ENCODE data around the gene S100A6. TPM values are rescaled to one million over a fixed set of nuclear protein-coding genes. Genes with fewer than 3 reads are reported as not detected.

The S100A6 gene
- total RNA-seq, 1 experiment from 2014 or later, result 19.2 TPM

DNA sequence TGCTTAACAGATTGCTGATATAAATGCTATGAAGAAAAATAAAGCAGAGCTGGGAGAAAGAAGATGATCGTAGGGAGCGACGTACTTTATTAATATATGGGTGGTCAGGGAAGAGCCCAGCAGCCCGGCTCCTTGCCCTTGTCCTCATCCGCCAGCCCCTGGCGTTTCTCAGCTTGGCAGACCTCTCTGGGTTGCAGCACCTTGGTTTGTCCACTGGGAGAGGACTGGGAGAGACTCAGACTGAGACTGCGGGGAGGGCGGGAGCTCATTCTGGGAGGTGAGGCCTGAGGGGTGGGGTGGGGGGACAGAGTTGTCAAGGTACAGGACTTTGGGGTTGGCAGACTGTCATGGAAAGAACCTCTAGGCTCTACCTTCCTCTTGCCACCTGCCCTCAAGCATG is 16.5 kb upstream of the S100A6 start (continued):
- TF ChIP-seq, protein P1, sequence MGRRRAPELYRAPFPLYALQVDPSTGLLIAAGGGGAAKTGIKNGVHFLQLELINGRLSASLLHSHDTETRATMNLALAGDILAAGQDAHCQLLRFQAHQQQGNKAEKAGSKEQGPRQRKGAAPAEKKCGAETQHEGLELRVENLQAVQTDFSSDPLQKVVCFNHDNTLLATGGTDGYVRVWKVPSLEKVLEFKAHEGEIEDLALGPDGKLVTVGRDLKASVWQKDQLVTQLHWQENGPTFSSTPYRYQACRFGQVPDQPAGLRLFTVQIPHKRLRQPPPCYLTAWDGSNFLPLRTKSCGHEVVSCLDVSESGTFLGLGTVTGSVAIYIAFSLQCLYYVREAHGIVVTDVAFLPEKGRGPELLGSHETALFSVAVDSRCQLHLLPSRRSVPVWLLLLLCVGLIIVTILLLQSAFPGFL (CRISPR knock-in tag; IDR thresholded peaks at IDR 0.05; ENCODE audit: borderline replicate concordance), result no peak
- no peak for TF ChIP-seq ZNF219 (CRISPR knock-in tag; IDR thresholded peaks at IDR 0.05; ENCODE audit: borderline replicate concordance)
- TF ChIP-seq, protein P2, sequence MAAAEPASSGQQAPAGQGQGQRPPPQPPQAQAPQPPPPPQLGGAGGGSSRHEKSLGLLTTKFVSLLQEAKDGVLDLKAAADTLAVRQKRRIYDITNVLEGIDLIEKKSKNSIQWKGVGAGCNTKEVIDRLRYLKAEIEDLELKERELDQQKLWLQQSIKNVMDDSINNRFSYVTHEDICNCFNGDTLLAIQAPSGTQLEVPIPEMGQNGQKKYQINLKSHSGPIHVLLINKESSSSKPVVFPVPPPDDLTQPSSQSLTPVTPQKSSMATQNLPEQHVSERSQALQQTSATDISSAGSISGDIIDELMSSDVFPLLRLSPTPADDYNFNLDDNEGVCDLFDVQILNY (CRISPR knock-in tag; IDR thresholded peaks at IDR 0.05), result no peak
- no peak for TF ChIP-seq TCF7 (CRISPR knock-in tag; IDR thresholded peaks at IDR 0.05; ENCODE audit: low read depth)
- no peak for TF ChIP-seq HMGA2 (CRISPR knock-in tag; IDR thresholded peaks at IDR 0.05)

DNA sequence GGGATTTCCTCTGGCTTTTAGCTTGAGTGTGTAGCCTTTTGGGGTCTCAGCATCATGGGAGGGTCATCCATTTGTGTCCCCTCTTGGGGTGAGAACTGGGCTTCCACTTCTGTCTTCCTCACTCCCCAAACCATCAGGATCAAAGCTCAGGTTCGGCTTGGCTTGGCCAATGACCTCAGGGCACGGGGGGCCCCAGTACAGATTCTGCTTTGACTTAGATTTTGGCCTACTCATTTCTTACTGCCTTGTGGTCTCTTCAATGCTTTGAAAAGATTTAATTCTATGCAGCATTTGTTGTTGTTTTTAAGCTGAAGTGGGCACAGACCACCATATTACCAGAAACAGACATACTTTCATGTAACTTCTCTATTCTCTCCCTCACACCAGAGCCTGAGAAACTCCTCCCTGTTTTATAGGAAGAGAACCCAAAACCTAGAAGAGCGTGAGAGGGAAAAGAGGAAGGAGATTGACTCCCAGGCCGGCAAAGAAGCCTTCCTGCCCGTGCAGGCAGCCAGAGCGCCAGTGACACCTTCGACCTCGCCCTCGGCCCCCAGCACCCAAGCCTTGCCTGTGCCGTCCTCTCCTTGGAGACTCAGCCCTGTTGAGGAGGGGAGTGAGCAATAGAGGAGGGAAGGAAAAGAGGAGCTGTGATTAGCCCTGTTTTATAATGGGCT is 15.2 kb upstream of the S100A6 start:
- Mint-ChIP-seq H3K27ac (no peak overlapping the region), H3K9me3 (no peaks in the 10 kb centered on the region), H3K27me3 (ENCODE audit: low read depth) (no peaks in the 10 kb centered on the region; the same call in 1 of the 2 replicates), H3K36me3 (no peaks in the 10 kb centered on the region), H3K4me1 (peaks cover 48% of the 10 kb centered on the region), H3K4me3 (no peak overlapping the region)
- ATAC-seq, result no peak
- ChIA-PET CTCF (interaction anchor here (0.6 to 5.7 kb wide), 11 partner anchors 12 to 447 kb away, joined by 3 to 52 read pairs (median 4); partner anchors contain the start of genes S100A13 and S100A6), POLR2A (no interaction called here)
- DNase-seq (ENCODE audit: low spot score), result no peak
- TF ChIP-seq ETV6 (CRISPR knock-in tag; IDR thresholded peaks at IDR 0.05) (no peak), TP53 (CRISPR knock-in tag; IDR thresholded peaks at IDR 0.05) (no peak), MYBL2 (CRISPR knock-in tag; IDR thresholded peaks at IDR 0.05) (no peak), CBFB (CRISPR knock-in tag; IDR thresholded peaks at IDR 0.05; ENCODE audit: low read depth) (no peak), ATF1 (CRISPR knock-in tag; IDR thresholded peaks at IDR 0.05) (no peak), ZNF416 (CRISPR knock-in tag; IDR thresholded peaks at IDR 0.05) (no peak), ZNF423 (CRISPR knock-in tag; IDR thresholded peaks at IDR 0.05) (no peak), NFYB (CRISPR knock-in tag; conservative IDR thresholded peaks at IDR 0.05; ENCODE audit: low read depth) (no peak), GTF2I (CRISPR knock-in tag; conservative IDR thresholded peaks at IDR 0.05) (no peak), ZNF317 (CRISPR knock-in tag; IDR thresholded peaks at IDR 0.05; ENCODE audit: borderline replicate concordance, low read depth) (no peak)
- TF ChIP-seq, protein P3, sequence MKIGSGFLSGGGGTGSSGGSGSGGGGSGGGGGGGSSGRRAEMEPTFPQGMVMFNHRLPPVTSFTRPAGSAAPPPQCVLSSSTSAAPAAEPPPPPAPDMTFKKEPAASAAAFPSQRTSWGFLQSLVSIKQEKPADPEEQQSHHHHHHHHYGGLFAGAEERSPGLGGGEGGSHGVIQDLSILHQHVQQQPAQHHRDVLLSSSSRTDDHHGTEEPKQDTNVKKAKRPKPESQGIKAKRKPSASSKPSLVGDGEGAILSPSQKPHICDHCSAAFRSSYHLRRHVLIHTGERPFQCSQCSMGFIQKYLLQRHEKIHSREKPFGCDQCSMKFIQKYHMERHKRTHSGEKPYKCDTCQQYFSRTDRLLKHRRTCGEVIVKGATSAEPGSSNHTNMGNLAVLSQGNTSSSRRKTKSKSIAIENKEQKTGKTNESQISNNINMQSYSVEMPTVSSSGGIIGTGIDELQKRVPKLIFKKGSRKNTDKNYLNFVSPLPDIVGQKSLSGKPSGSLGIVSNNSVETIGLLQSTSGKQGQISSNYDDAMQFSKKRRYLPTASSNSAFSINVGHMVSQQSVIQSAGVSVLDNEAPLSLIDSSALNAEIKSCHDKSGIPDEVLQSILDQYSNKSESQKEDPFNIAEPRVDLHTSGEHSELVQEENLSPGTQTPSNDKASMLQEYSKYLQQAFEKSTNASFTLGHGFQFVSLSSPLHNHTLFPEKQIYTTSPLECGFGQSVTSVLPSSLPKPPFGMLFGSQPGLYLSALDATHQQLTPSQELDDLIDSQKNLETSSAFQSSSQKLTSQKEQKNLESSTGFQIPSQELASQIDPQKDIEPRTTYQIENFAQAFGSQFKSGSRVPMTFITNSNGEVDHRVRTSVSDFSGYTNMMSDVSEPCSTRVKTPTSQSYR (CRISPR knock-in tag; IDR thresholded peaks at IDR 0.05), result no peak
- TF ChIP-seq, protein P4, sequence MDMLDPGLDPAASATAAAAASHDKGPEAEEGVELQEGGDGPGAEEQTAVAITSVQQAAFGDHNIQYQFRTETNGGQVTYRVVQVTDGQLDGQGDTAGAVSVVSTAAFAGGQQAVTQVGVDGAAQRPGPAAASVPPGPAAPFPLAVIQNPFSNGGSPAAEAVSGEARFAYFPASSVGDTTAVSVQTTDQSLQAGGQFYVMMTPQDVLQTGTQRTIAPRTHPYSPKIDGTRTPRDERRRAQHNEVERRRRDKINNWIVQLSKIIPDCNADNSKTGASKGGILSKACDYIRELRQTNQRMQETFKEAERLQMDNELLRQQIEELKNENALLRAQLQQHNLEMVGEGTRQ (CRISPR knock-in tag; IDR thresholded peaks at IDR 0.05), result no peak
- TF ChIP-seq, protein P5, sequence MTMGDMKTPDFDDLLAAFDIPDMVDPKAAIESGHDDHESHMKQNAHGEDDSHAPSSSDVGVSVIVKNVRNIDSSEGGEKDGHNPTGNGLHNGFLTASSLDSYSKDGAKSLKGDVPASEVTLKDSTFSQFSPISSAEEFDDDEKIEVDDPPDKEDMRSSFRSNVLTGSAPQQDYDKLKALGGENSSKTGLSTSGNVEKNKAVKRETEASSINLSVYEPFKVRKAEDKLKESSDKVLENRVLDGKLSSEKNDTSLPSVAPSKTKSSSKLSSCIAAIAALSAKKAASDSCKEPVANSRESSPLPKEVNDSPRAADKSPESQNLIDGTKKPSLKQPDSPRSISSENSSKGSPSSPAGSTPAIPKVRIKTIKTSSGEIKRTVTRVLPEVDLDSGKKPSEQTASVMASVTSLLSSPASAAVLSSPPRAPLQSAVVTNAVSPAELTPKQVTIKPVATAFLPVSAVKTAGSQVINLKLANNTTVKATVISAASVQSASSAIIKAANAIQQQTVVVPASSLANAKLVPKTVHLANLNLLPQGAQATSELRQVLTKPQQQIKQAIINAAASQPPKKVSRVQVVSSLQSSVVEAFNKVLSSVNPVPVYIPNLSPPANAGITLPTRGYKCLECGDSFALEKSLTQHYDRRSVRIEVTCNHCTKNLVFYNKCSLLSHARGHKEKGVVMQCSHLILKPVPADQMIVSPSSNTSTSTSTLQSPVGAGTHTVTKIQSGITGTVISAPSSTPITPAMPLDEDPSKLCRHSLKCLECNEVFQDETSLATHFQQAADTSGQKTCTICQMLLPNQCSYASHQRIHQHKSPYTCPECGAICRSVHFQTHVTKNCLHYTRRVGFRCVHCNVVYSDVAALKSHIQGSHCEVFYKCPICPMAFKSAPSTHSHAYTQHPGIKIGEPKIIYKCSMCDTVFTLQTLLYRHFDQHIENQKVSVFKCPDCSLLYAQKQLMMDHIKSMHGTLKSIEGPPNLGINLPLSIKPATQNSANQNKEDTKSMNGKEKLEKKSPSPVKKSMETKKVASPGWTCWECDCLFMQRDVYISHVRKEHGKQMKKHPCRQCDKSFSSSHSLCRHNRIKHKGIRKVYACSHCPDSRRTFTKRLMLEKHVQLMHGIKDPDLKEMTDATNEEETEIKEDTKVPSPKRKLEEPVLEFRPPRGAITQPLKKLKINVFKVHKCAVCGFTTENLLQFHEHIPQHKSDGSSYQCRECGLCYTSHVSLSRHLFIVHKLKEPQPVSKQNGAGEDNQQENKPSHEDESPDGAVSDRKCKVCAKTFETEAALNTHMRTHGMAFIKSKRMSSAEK (CRISPR knock-in tag; IDR thresholded peaks at IDR 0.05; ENCODE audit: borderline replicate concordance), result no peak
- TF ChIP-seq, protein P6, sequence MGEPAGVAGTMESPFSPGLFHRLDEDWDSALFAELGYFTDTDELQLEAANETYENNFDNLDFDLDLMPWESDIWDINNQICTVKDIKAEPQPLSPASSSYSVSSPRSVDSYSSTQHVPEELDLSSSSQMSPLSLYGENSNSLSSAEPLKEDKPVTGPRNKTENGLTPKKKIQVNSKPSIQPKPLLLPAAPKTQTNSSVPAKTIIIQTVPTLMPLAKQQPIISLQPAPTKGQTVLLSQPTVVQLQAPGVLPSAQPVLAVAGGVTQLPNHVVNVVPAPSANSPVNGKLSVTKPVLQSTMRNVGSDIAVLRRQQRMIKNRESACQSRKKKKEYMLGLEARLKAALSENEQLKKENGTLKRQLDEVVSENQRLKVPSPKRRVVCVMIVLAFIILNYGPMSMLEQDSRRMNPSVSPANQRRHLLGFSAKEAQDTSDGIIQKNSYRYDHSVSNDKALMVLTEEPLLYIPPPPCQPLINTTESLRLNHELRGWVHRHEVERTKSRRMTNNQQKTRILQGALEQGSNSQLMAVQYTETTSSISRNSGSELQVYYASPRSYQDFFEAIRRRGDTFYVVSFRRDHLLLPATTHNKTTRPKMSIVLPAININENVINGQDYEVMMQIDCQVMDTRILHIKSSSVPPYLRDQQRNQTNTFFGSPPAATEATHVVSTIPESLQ (CRISPR knock-in tag; IDR thresholded peaks at IDR 0.05), result no peak
- TF ChIP-seq, protein P7, sequence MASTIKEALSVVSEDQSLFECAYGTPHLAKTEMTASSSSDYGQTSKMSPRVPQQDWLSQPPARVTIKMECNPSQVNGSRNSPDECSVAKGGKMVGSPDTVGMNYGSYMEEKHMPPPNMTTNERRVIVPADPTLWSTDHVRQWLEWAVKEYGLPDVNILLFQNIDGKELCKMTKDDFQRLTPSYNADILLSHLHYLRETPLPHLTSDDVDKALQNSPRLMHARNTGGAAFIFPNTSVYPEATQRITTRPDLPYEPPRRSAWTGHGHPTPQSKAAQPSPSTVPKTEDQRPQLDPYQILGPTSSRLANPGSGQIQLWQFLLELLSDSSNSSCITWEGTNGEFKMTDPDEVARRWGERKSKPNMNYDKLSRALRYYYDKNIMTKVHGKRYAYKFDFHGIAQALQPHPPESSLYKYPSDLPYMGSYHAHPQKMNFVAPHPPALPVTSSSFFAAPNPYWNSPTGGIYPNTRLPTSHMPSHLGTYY (CRISPR knock-in tag; IDR thresholded peaks at IDR 0.05), result no peak
- TF ChIP-seq, protein P8, sequence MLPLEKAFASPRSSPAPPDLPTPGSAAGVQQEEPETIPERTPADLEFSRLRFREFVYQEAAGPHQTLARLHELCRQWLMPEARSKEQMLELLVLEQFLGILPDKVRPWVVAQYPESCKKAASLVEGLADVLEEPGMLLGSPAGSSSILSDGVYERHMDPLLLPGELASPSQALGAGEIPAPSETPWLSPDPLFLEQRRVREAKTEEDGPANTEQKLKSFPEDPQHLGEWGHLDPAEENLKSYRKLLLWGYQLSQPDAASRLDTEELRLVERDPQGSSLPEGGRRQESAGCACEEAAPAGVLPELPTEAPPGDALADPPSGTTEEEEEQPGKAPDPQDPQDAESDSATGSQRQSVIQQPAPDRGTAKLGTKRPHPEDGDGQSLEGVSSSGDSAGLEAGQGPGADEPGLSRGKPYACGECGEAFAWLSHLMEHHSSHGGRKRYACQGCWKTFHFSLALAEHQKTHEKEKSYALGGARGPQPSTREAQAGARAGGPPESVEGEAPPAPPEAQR (CRISPR knock-in tag; IDR thresholded peaks at IDR 0.05), result no peak
